Stimulated activated CD8-positive, alpha-beta memory T cell treated with anti-CD3 and anti-CD28 coated beads, Interleukin-15, amount 100 ng/mL, for 48 hours (primary cell): ENCODE data around the gene TMEM203.
A peak's percentile ranks its signal among the peaks of the same experiment; 100 is the strongest.

Experiments
- DNase-seq, 2 donors: peaks; one replicate each; pipeline ENCODE4 v3.0.0-alpha.2; 2020; ENCODE audit warnings: low read depth in 2 of 2

The TMEM203 gene

GRCh38 chr9:137167277-137167746 lies 38.1 kb downstream of the TMEM203 start:
- DNase-seq, result no peak

GRCh38 chr9:137166380-137167229 lies 38.8 kb downstream of the TMEM203 start:
- DNase-seq, result no peak

GRCh38 chr9:137165250-137165836 lies 40.1 kb downstream of the TMEM203 start:
- no peak for DNase-seq

GRCh38 chr9:137164370-137165249 lies 40.8 kb downstream of the TMEM203 start:
- DNase-seq, result no peak

- no peak for DNase-seq
Observed at GRCh38 chr9:137163805-137164204, 41.6 kb downstream of the TMEM203 start.

GRCh38 chr9:137163365-137163715 lies 42.1 kb downstream of the TMEM203 start:
- DNase-seq, result no peak

GRCh38 chr9:137162505-137163364 lies 42.7 kb downstream of the TMEM203 start:
- no peak for DNase-seq

- DNase-seq, result no peak
Observed at GRCh38 chr9:137161558-137162486, 43.6 kb downstream of the TMEM203 start.

GRCh38 chr9:137160716-137161557 lies 44.5 kb downstream of the TMEM203 start:
- no peak for DNase-seq

GRCh38 chr9:137160054-137160425 lies 45.4 kb downstream of the TMEM203 start:
- no peak for DNase-seq

GRCh38 chr9:137159105-137160053 lies 46.1 kb downstream of the TMEM203 start:
- no peak for DNase-seq

- no peak for DNase-seq
Observed at GRCh38 chr9:137158625-137159024, 46.8 kb downstream of the TMEM203 start.

- no peak for DNase-seq
Observed at GRCh38 chr9:137157618-137158415, 47.6 kb downstream of the TMEM203 start.

- DNase-seq, result peak in 1 of 2 donors; percentile 47
Observed at GRCh38 chr9:137156567-137157375, 48.7 kb downstream of the TMEM203 start.
